SK-N-SH (cell line): ENCODE data around the gene KLHDC3. TPM values are rescaled to one million over a fixed set of nuclear protein-coding genes. Genes with fewer than 3 reads are reported as not detected.

Source experiments
- CTCF ChIA-PET: fragments of 300-600, 350-600 bp; formaldehyde crosslinking; extraction: SDS; loops from one replicate; lab custom pipeline; 2021; lab: Yijun Ruan, JAX
- POLR2A ChIA-PET: fragments of 350-600 bp; sonication (Branson Sonifier 250); formaldehyde crosslinking; extraction: SDS; loops from one replicate; lab custom pipeline; 2020; ENCODE audit warnings: antibody characterized with exemption, inconsistent platforms; lab: Yijun Ruan, JAX
- DNase-seq: peaks from one replicate; pipeline ENCODE4 v3.0.0; 2012
- H2AFZ ChIP-seq: fragments of 200-600 bp; sonication (generic); 2 replicates; pipeline ENCODE4 v1.8.1; 2016; ENCODE audit warnings: antibody characterized with exemption, mild to moderate bottlenecking, low read depth
- H3F3A ChIP-seq: fragments of 200-600 bp; sonication (generic); replicated peaks from 2 replicates; pipeline ENCODE3; 2016; ENCODE audit warnings: antibody characterized with exemption, mild to moderate bottlenecking; ENCODE audit not compliant: insufficient read depth
- H3K27ac ChIP-seq, 2 experiments: fragments of 200-500 bp in 1 of 2; fragments of 200-600 bp in 1 of 2; sonication (Bioruptor generic) in 1 of 2; sonication (generic), shearing (Covaris generic) in 1 of 2; 2 replicates each; pipeline versions ENCODE4 v1.5.1 to v1.6.1; 2014 to 2016; ENCODE audit warnings: low read depth in 2 of 2, inconsistent platforms in 1 of 2, low read length in 1 of 2, mild to moderate bottlenecking in 1 of 2, mixed read lengths in 1 of 2
- H3K27me3 ChIP-seq: fragments of 200-600 bp; sonication (generic), shearing (Covaris generic); 2 replicates; pipeline ENCODE4 v1.6.1; 2016; ENCODE audit warnings: mixed run types; ENCODE audit not compliant: insufficient read depth
- H3K36me3 ChIP-seq, 2 experiments: fragments of 200-500 bp in 1 of 2; fragments of 200-600 bp in 1 of 2; sonication (Bioruptor generic) in 1 of 2; sonication (generic) in 1 of 2; replicated peaks in 1 of 2; 2 replicates each; pipeline versions ENCODE3 to v1.5.1; 2014 to 2016; ENCODE audit warnings: low read length in 1 of 2, mild to moderate bottlenecking in 1 of 2; ENCODE audit not compliant: insufficient read depth in 2 of 2, control insufficient read depth in 1 of 2
- H3K4me1 ChIP-seq, 2 experiments: fragments of 200-500 bp in 1 of 2; fragments of 200-600 bp in 1 of 2; sonication (Bioruptor generic) in 1 of 2; sonication (generic), shearing (Covaris generic) in 1 of 2; 2 replicates each; pipeline versions ENCODE4 v1.5.1 to v1.6.1; 2014 to 2016; ENCODE audit warnings: low read depth in 1 of 2, low read length in 1 of 2, mixed run types in 1 of 2; ENCODE audit not compliant: insufficient read depth in 2 of 2, control insufficient read depth in 1 of 2
- H3K4me2 ChIP-seq: fragments of 200-600 bp; sonication (generic), shearing (Covaris generic); 2 replicates; pipeline ENCODE4 v1.6.1; 2017; ENCODE audit warnings: mixed run types
- H3K4me3 ChIP-seq, 2 experiments: fragments of 200-500 bp in 1 of 2; fragments of 200-600 bp in 1 of 2; sonication (Bioruptor generic) in 1 of 2; sonication (generic), shearing (Covaris generic) in 1 of 2; 2 replicates each; pipeline versions ENCODE4 v1.5.1 to v1.8.1; 2014 to 2016; ENCODE audit warnings: low read depth in 2 of 2, inconsistent platforms in 1 of 2, low read length in 1 of 2, mild to moderate bottlenecking in 1 of 2, mixed read lengths in 1 of 2, moderate library complexity in 1 of 2
- H3K79me2 ChIP-seq: fragments of 200-600 bp; sonication (generic); 2 replicates; pipeline ENCODE4 v1.8.1; 2017; ENCODE audit warnings: mild to moderate bottlenecking; ENCODE audit not compliant: insufficient read depth
- H3K9ac ChIP-seq: fragments of 200-600 bp; sonication (generic); 2 replicates; pipeline ENCODE4 v1.6.1; 2017; ENCODE audit warnings: mixed run types
- H3K9me2 ChIP-seq: fragments of 200-600 bp; sonication (generic); 2 replicates; pipeline ENCODE4 v1.6.1; 2017; ENCODE audit warnings: mixed run types
- H3K9me3 ChIP-seq: fragments of 200-600 bp; sonication (generic); 2 replicates; pipeline ENCODE4 v1.6.1; 2017; ENCODE audit warnings: mixed run types, mild to moderate bottlenecking, moderate library complexity
- H4K20me1 ChIP-seq: fragments of 200-600 bp; sonication (generic); 2 replicates; pipeline ENCODE4 v1.6.1; 2017; ENCODE audit warnings: mild to moderate bottlenecking, mixed run types; ENCODE audit not compliant: insufficient read depth
- CTCF ChIP-seq: fragments of 200-600 bp; sonication (generic); IDR thresholded peaks from 2 replicates; pipeline ENCODE4 v1.6.1; 2017; ENCODE audit warnings: antibody characterized with exemption, mild to moderate bottlenecking, moderate library complexity
- EP300 ChIP-seq, 2 experiments: IDR thresholded peaks; 2 replicates each; pipeline versions ENCODE4 v1.4.0 to v1.6.1; 2012; ENCODE audit warnings: borderline replicate concordance in 1 of 2, low read depth in 1 of 2, low read length in 1 of 2
- FOXJ3 ChIP-seq: sonication (generic); formaldehyde crosslinking; IDR thresholded peaks from 2 replicates; pipeline ENCODE4 v1.5.1; 2020; ENCODE audit warnings: mild to moderate bottlenecking, missing genetic modification reagents
- GABPA ChIP-seq: IDR thresholded peaks from 2 replicates; pipeline ENCODE4 v1.4.0; 2012; ENCODE audit warnings: low read depth, mild to moderate bottlenecking
- MAX ChIP-seq: IDR thresholded peaks from 2 replicates; pipeline ENCODE4 v1.4.0; 2012; ENCODE audit warnings: low read depth
- PBX3 ChIP-seq: IDR thresholded peaks from 2 replicates; pipeline ENCODE4; 2012
- TEAD4 ChIP-seq: IDR thresholded peaks from 2 replicates; pipeline ENCODE4 v1.4.0; 2012; ENCODE audit warnings: mild to moderate bottlenecking, borderline replicate concordance; ENCODE audit not compliant: insufficient read depth
- USF2 ChIP-seq: fragments of 150-350 bp; IDR thresholded peaks from 2 replicates; pipeline ENCODE4 v1.6.1; 2017; ENCODE audit warnings: antibody characterized with exemption, low read length, low read depth, borderline replicate concordance
- WGBS: methylation state at CpG from one replicate; pipeline ENCODE4 v1.1.6; 2017; ENCODE audit warnings: low lambda C conversion rate; 5-methylcytosine and 5-hydroxymethylcytosine counted together
- polyA plus RNA-seq, 3 experiments: library from polyadenylated mRNA; depleted of rRNA; stranded (reverse); fragments of >200 nt; gene quantifications; 2 replicates each; pipeline ENCODE4 v1.2.3, GENCODE V29; 2012

Gene KLHDC3
- polyA plus RNA-seq, 1 of the 3 experiments (the other 2 are of a cell fraction) = 74.1 TPM

- no peak for DNase-seq
- H2AFZ ChIP-seq = no peak overlapping the region
Observed at GRCh38 chr6:43052225-43052841, 38.3 kb downstream of the KLHDC3 start.

More at GRCh38 chr6:43052225-43052841, 38.3 kb downstream of the KLHDC3 start:
- peak overlapping the region in 1 of 2 experiments; percentile 87; a peak in 1 of 4 replicates for H3K27ac ChIP-seq
- H3K9me3 ChIP-seq = no peaks in the 10 kb centered on the region
- peaks cover 48% of the 10 kb centered on the region for H3K79me2 ChIP-seq
- peaks cover 11 to 26% of the 10 kb centered on the region in 2 experiments; a peak in 3 of 4 replicates for H3K4me1 ChIP-seq
- H3K27me3 ChIP-seq = no peaks in the 10 kb centered on the region
- H3K4me3 ChIP-seq = peak overlapping the region; percentile 78 to 95
- H3F3A ChIP-seq = peaks cover 11% of the 10 kb centered on the region
- H3K9ac ChIP-seq = peak overlapping the region; percentile 98
- 97% methylated on average over 14 of the region's 19 CpGs for WGBS
- ChIA-PET CTCF (interaction anchor here (1.0 to 2.3 kb wide), 2 partner anchors 78 to 91 kb away, joined by 4 to 6 read pairs; no protein-coding TSS in a partner anchor), POLR2A (interaction anchor here (2.5 kb wide), 1 partner anchor 24 kb away, joined by 7 read pairs; the partner anchor contains the start of gene PTK7)
- H4K20me1 ChIP-seq = no peaks in the 10 kb centered on the region
- peak overlapping the region; percentile 99 for H3K4me2 ChIP-seq
- no peak for TF ChIP-seq EP300 (IDR thresholded peaks at IDR 0.05; ENCODE audit: borderline replicate concordance in 1 of 2, low read depth in 1 of 2, low read length in 1 of 2)
- TF ChIP-seq MAX = no peak
- TF ChIP-seq PBX3 = no peak
- TF ChIP-seq TEAD4 = no peak
- no peak for TF ChIP-seq GABPA
- no peak for TF ChIP-seq CTCF
- no peak for TF ChIP-seq USF2
- no peak for TF ChIP-seq FOXJ3 (CRISPR knock-in tag)
- H3K36me3 ChIP-seq = peaks cover 14 to 43% of the 10 kb centered on the region in 2 experiments
- H3K9me2 ChIP-seq = no peaks in the 10 kb centered on the region
